ENCODE data around the gene RFNG.
A peak's percentile ranks its signal among the peaks of the same experiment; 100 is the strongest.

Gene RFNG

GRCh38 chr17:82077617-82078358 lies 26.2 kb upstream of the RFNG start:
- no peak for DNase-seq (ENCODE audit: low read depth in 2 of 2)

- no peak for DNase-seq (ENCODE audit: low read depth in 2 of 2)
Observed at GRCh38 chr17:82076785-82077591, 25.4 kb upstream of the RFNG start.

- DNase-seq (ENCODE audit: low read depth in 2 of 2): no peak
Observed at GRCh38 chr17:82076018-82076784, 24.6 kb upstream of the RFNG start.

GRCh38 chr17:82073446-82073845 lies 21.8 kb upstream of the RFNG start:
- no peak for DNase-seq (ENCODE audit: low read depth in 2 of 2)

GRCh38 chr17:82072827-82073226 lies 21.2 kb upstream of the RFNG start:
- DNase-seq (ENCODE audit: low read depth in 2 of 2): no peak

- no peak for DNase-seq (ENCODE audit: low read depth in 2 of 2)
Observed at GRCh38 chr17:82070611-82071010, 19.0 kb upstream of the RFNG start.

GRCh38 chr17:82065638-82066303 lies 14.2 kb upstream of the RFNG start, which contains the start of gene DUS1L:
Gene DUS1L, minus strand, starts transcription at chr17:82065804. Its CDS starts 745 bp downstream, at chr17:82065059.
- DNase-seq (ENCODE audit: low read depth in 2 of 2): peak; percentile 38 to 39

GRCh38 chr17:82065193-82065637 lies 13.6 kb upstream of the RFNG start:
- DNase-seq (ENCODE audit: low read depth in 2 of 2): no peak

- DNase-seq (ENCODE audit: low read depth in 2 of 2): no peak
Observed at GRCh38 chr17:82064433-82065192, 13.0 kb upstream of the RFNG start.

- no peak for DNase-seq (ENCODE audit: low read depth in 2 of 2)
Observed at GRCh38 chr17:82063424-82064415, 12.1 kb upstream of the RFNG start.

- no peak for DNase-seq (ENCODE audit: low read depth in 2 of 2)
Observed at GRCh38 chr17:82062984-82063368, 11.4 kb upstream of the RFNG start.

- DNase-seq (ENCODE audit: low read depth in 2 of 2): no peak
Observed at GRCh38 chr17:82062076-82062983, 10.7 kb upstream of the RFNG start.

GRCh38 chr17:82061047-82061925 lies 9.7 kb upstream of the RFNG start:
- no peak for DNase-seq (ENCODE audit: low read depth in 2 of 2)

- no peak for DNase-seq (ENCODE audit: low read depth in 2 of 2)
Observed at GRCh38 chr17:82060614-82061013, 9.0 kb upstream of the RFNG start.

- no peak for DNase-seq (ENCODE audit: low read depth in 2 of 2)
Observed at GRCh38 chr17:82060001-82060380, 8.4 kb upstream of the RFNG start.

GRCh38 chr17:82059272-82060000 lies 7.8 kb upstream of the RFNG start:
- no peak for DNase-seq (ENCODE audit: low read depth in 2 of 2)

GRCh38 chr17:82058855-82059249 lies 7.2 kb upstream of the RFNG start:
- no peak for DNase-seq (ENCODE audit: low read depth in 2 of 2)

Measured in stimulated activated CD8-positive, alpha-beta memory T cell treated with anti-CD3 and anti-CD28 coated beads, Interleukin-7, amount 100 ng/mL, for 1 hour (primary cell).